Esophagus squamous epithelium (tissue), 5 donors: Measurements from ENCODE around the gene KRT74. TPM values are rescaled to one million over a fixed set of nuclear protein-coding genes. Genes with fewer than 3 reads are reported as not detected.

Experiments
- DNase-seq: peaks from one replicate; lab custom pipeline; 2025; lab: John Stamatoyannopoulos, UW
- H3K27ac ChIP-seq, 4 donors: fragments of 200-600 bp; sonication (generic); one replicate each; pipeline ENCODE4 v1.5.1; 2016 to 2019; ENCODE audit warnings: mild to moderate bottlenecking in 1 of 4
- H3K27me3 ChIP-seq, 4 donors: fragments of 200-600 bp; sonication (generic); 1 replicate in 3 of 4; 2 replicates in 1 of 4; pipeline versions ENCODE4 v1.5.1 to v1.6.0; 2017 to 2021; ENCODE audit warnings: antibody characterized with exemption in 1 of 4
- H3K36me3 ChIP-seq, 3 donors: fragments of 200-600 bp; sonication (generic); one replicate each; pipeline ENCODE4 v1.5.1; 2016 to 2019
- H3K4me1 ChIP-seq, 3 donors: fragments of 200-600 bp; sonication (generic); one replicate each; pipeline ENCODE4 v1.5.1; 2017 to 2019
- H3K4me3 ChIP-seq, 4 donors: fragments of 200-600 bp; sonication (generic); 1 replicate in 3 of 4; 2 replicates in 1 of 4; pipeline ENCODE4 v1.5.1; 2016 to 2019; ENCODE audit warnings: mild to moderate bottlenecking in 2 of 4, moderate library complexity in 1 of 4
- H3K9me3 ChIP-seq, 3 donors: fragments of 200-600 bp; sonication (generic); one replicate each; pipeline ENCODE4 v1.5.1; 2016 to 2019
- CTCF ChIP-seq, 6 experiments: fragments of 450-650 bp in 4 of 6; fragments of 200-600 bp in 2 of 6; sonication (generic) in 2 of 6; IDR thresholded peaks; one replicate each; pipeline ENCODE4 v1.5.1; 2016 to 2019; ENCODE audit warnings: antibody characterized with exemption in 6 of 6, mild to moderate bottlenecking in 4 of 6, moderate library complexity in 4 of 6
- POLR2A ChIP-seq, 4 donors: fragments of 450-650 bp; IDR thresholded peaks; one replicate each; pipeline ENCODE4 v1.6.1; 2017; ENCODE audit warnings: antibody characterized with exemption in 4 of 4, mild to moderate bottlenecking in 4 of 4, moderate library complexity in 3 of 4
- WGBS, 2 donors: methylation state at CpG; one replicate each; pipeline ENCODE4 v1.1.5; 2018; 5-methylcytosine and 5-hydroxymethylcytosine counted together
- intact Hi-C: fragments of 100-400 bp; cut with DNase I; formaldehyde crosslinking; loops from one replicate; pipeline ENCODE4 v1.15.0; 2022
- total RNA-seq, 4 donors: library from RNA; depleted of rRNA; stranded (reverse); fragments of >200 nt; gene quantifications; one replicate each; pipeline ENCODE4 v1.1.0, GENCODE V29; 2016
- donor health status: DM: yes; HTN: yes; CAD: no.

Gene KRT74
- total RNA-seq, 4 donors from 2014 or later: 0.19 to 6.7 TPM; not detected in 2

DNA sequence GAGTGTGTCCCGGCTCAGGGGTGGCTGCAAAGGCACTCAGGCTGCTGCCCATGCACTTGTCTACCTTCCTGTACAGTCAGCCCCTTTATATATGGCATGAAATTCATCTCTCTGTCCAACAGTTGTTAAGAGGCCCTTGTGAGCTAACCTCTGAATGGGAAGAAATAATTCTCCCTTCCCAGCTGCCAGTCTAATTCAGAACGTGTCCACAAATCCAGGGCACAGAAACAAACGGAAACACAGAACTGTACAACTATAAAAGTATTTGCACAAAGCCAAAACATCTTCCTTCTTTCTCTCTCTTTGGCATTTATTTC, 54.3 kb downstream of the KRT74 start:
- Histone ChIP-seq H3K27ac (peak overlapping the region; percentile 85 to 94 (median 90)), H3K9me3 (no peaks in the 10 kb centered on the region), H3K27me3 (peaks cover 0 to 5% (median 0%) of the 10 kb centered on the region in 4 donors), H3K36me3 (peaks cover 0 to 35% (median 13%) of the 10 kb centered on the region in 3 donors), H3K4me3 (peak overlapping the region; percentile 51 to 66 (median 52)), H3K4me1 (peaks cover 16 to 80% (median 20%) of the 10 kb centered on the region in 3 donors)
- TF ChIP-seq POLR2A (IDR thresholded peaks at IDR 0.05) (no peak), CTCF (IDR thresholded peaks at IDR 0.05) (no peak)
- intact Hi-C loops: loop anchor here (10.0 kb wide), 2 partner anchors 145 to 365 kb away; no protein-coding TSS in a partner anchor
- no peak for DNase-seq
- WGBS, 2 donors: 38 to 59% methylated on average over 2 to 3 of the region's 3 CpGs

DNA sequence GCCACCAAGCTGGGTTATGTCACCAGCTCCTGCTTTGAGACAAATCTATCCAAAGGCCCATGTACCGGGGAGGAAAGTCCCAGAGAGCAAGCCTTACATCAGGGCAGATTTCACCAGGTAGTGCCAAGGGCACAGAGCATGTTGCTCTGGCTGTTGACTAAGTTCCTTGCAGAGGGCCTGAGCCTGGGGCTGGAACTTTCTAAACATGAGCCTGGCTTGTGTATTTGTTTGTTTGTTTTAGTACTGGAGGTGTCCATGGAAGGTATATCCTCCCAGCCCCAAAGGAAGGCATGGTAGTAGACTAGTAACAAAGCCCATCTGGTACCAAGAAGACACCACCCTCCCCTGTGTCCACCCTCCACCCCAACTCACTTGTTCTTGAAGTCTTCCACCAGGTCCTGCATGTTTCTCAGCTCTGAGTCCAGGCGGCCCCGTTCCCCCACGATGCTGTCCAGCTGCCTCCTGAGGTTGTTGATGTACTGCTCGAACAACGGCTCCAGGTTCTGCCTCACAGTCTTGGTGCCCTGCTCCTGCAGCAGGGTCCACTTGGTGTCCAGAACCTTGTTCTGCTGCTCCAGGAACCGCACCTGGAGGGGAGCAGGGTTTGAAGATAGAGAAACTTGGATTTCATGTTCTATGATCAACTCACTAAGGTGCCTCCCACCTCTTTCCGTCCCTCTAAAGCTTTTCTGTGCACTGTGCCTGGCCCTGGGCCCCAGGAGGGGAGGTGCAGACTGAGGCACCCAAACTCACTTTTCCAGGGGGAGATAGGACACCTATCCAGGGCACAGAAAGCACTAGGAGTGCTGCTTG, 54.9 kb downstream of the KRT74 start:
- TF ChIP-seq CTCF (IDR thresholded peaks at IDR 0.05) (no peak), POLR2A (IDR thresholded peaks at IDR 0.05) (no peak)
- Histone ChIP-seq H3K27ac (peak overlapping the region; percentile 85 to 94 (median 90)), H3K27me3 (no peaks in the 10 kb centered on the region), H3K9me3 (no peaks in the 10 kb centered on the region), H3K4me3 (peak overlapping the region; percentile 51 to 66 (median 52)), H3K36me3 (peaks cover 0 to 35% (median 13%) of the 10 kb centered on the region in 3 donors), H3K4me1 (peaks cover 14 to 75% (median 16%) of the 10 kb centered on the region in 3 donors)
- intact Hi-C loops: loop anchor here (10.0 kb wide), 2 partner anchors 144 to 364 kb away; no protein-coding TSS in a partner anchor
- no peak for DNase-seq
- 36 to 66% methylated on average over 7 of the region's 8 CpGs for WGBS, 2 donors

- H3K36me3 ChIP-seq: peaks cover 0 to 35% (median 13%) of the 10 kb centered on the region in 3 donors
- H3K4me1 ChIP-seq: peaks cover 8 to 66% (median 9%) of the 10 kb centered on the region in 3 donors
- no peak for TF ChIP-seq CTCF (IDR thresholded peaks at IDR 0.05)
- peak in 1 of 4 donors; percentile 6 for TF ChIP-seq POLR2A (IDR thresholded peaks at IDR 0.05)
- H3K27me3 ChIP-seq: no peaks in the 10 kb centered on the region
- peak overlapping the region; percentile 85 to 94 (median 90) for H3K27ac ChIP-seq
- no peak for DNase-seq
- H3K9me3 ChIP-seq: no peaks in the 10 kb centered on the region
- H3K4me3 ChIP-seq: peak overlapping the region; percentile 51 to 66 (median 52)
- 38 to 77% methylated on average over 4 of the region's 5 CpGs for WGBS, 2 donors
- intact Hi-C loops: loop anchor here (10.0 kb wide), 2 partner anchors 143 to 363 kb away; no protein-coding TSS in a partner anchor
Measured at GRCh38 chr12:52517888-52518287, 55.8 kb downstream of the KRT74 start.

GRCh38 chr12:52517005-52517835, 56.4 kb downstream of the KRT74 start:
- intact Hi-C loops: loop anchor here (10.0 kb wide), 2 partner anchors 142 to 362 kb away; no protein-coding TSS in a partner anchor
- Histone ChIP-seq H3K27me3 (peaks cover 0 to 2% (median 0%) of the 10 kb centered on the region in 4 donors), H3K36me3 (peaks cover 0 to 35% (median 13%) of the 10 kb centered on the region in 3 donors), H3K4me1 (peaks cover 5 to 59% (median 5%) of the 10 kb centered on the region in 3 donors), H3K27ac (peak overlapping the region; percentile 85 to 94 (median 90)), H3K4me3 (peak overlapping the region; percentile 51 to 66 (median 52)), H3K9me3 (no peaks in the 10 kb centered on the region)
- 47 to 62% methylated on average over 8 to 12 of the region's 14 CpGs for WGBS, 2 donors
- DNase-seq: no peak
- TF ChIP-seq CTCF (IDR thresholded peaks at IDR 0.05) (no peak), POLR2A (IDR thresholded peaks at IDR 0.05) (no peak)
